ENCODE data around the gene TMEM175. TPM values are rescaled to one million over a fixed set of nuclear protein-coding genes. Genes with fewer than 3 reads are reported as not detected.

The TMEM175 gene
- total and polyA plus RNA-seq, 2 of the 13 experiments (the other 11 are each of a cell fraction or from before 2014, with no cell fraction given), result 5.1 to 9.9 TPM

DNA sequence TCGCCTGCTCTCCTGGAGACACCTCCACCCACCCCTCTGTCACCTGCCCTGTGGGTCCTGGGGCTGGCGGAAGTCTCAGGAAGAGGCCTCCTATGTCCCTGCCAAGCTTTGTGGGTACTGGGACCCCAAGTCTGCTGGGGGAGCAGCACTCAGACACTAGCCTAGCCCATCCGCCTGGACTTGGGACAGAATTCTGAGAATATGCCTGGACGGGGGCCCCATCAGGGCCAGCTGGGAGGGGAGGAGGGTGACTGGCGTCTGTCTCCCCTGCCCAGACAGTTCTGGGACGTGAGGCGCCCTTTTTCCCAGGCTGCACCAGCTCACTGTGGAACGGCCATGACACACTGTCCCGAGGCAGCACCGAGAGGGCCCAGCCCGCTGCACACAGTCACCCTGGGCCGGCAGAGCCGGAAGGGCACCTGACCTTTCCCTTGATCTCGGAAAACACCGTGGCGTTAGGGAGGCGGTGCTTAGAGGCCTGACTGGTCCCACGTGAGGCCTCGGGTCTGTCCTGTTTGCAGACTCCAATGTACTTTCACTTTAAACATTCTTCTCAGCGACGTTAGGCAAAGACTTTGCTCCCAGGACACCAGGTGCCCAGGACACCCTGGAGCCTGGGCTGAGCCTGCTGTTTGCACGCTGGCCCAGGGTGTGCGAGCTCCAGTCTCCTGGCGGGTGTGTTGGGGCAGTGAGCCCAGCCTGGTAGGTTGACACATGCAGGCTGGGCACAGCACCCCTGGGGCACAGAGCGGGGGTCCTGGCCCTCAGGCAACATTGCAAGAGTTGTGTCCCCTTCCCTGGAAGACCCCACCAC, 60.2 kb downstream of the TMEM175 start (continued):
- TF ChIP-seq NPAS2 (CRISPR knock-in tag; IDR thresholded peaks at IDR 0.05; ENCODE audit: borderline replicate concordance) (no peak), SNRNP70 (IDR thresholded peaks at IDR 0.05; ENCODE audit: low read depth, low read length) (no peak), SATB2 (CRISPR knock-in tag; IDR thresholded peaks at IDR 0.05) (no peak; the same call in 1 of the 2 replicates), FOXK1 (CRISPR knock-in tag; IDR thresholded peaks at IDR 0.05; ENCODE audit: borderline replicate concordance, low read depth) (peak; percentile 89; the same call in 1 of the 2 replicates), HHEX (CRISPR knock-in tag; IDR thresholded peaks at IDR 0.05) (no peak), ZNF790 (CRISPR knock-in tag; IDR thresholded peaks at IDR 0.05; ENCODE audit: borderline replicate concordance) (peak; percentile 59; the same call in 1 of the 2 replicates), KLF16 (CRISPR knock-in tag; IDR thresholded peaks at IDR 0.05) (peak in 1 of 2 experiments; percentile 80; a peak in 2 of 4 replicates), NFATC3 (CRISPR knock-in tag; IDR thresholded peaks at IDR 0.05) (no peak), NR3C1 (CRISPR knock-in tag; IDR thresholded peaks at IDR 0.05) (no peak), NBN (conservative IDR thresholded peaks at IDR 0.05) (no peak), POLR2A (IDR thresholded peaks at IDR 0.05; ENCODE audit: insufficient read depth in 1 of 2, low read depth in 2 of 2, low read length in 2 of 2) (peak in 1 of 2 experiments; percentile 91; a peak in 2 of 4 replicates), JUNB (CRISPR knock-in tag; IDR thresholded peaks at IDR 0.05; ENCODE audit: borderline replicate concordance) (no peak), ZNF850 (CRISPR knock-in tag; conservative IDR thresholded peaks at IDR 0.05) (no peak), ZNF839 (CRISPR knock-in tag; IDR thresholded peaks at IDR 0.05; ENCODE audit: borderline replicate concordance) (no peak), PCBP2 (optimal IDR thresholded peaks at IDR 0.05; ENCODE audit: low read depth, low read length, poor library complexity, severe bottlenecking) (no peak), NFE2 (CRISPR knock-in tag; IDR thresholded peaks at IDR 0.05) (no peak)
- TF ChIP-seq, protein P1, sequence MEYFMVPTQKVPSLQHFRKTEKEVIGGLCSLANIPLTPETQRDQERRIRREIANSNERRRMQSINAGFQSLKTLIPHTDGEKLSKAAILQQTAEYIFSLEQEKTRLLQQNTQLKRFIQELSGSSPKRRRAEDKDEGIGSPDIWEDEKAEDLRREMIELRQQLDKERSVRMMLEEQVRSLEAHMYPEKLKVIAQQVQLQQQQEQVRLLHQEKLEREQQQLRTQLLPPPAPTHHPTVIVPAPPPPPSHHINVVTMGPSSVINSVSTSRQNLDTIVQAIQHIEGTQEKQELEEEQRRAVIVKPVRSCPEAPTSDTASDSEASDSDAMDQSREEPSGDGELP (IDR thresholded peaks at IDR 0.05; ENCODE audit: borderline replicate concordance, low read depth), result peak; percentile 76; the same call in 1 of the 2 replicates
- TF ChIP-seq, protein P2, sequence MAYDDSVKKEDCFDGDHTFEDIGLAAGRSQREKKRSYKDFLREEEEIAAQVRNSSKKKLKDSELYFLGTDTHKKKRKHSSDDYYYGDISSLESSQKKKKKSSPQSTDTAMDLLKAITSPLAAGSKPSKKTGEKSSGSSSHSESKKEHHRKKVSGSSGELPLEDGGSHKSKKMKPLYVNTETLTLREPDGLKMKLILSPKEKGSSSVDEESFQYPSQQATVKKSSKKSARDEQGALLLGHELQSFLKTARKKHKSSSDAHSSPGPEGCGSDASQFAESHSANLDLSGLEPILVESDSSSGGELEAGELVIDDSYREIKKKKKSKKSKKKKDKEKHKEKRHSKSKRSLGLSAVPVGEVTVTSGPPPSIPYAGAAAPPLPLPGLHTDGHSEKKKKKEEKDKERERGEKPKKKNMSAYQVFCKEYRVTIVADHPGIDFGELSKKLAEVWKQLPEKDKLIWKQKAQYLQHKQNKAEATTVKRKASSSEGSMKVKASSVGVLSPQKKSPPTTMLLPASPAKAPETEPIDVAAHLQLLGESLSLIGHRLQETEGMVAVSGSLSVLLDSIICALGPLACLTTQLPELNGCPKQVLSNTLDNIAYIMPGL (CRISPR knock-in tag; IDR thresholded peaks at IDR 0.05; ENCODE audit: borderline replicate concordance in 1 of 2, low read depth in 1 of 2), result peak; percentile 71 to 74; a peak in 3 of 4 replicates
- TF ChIP-seq, protein P3, sequence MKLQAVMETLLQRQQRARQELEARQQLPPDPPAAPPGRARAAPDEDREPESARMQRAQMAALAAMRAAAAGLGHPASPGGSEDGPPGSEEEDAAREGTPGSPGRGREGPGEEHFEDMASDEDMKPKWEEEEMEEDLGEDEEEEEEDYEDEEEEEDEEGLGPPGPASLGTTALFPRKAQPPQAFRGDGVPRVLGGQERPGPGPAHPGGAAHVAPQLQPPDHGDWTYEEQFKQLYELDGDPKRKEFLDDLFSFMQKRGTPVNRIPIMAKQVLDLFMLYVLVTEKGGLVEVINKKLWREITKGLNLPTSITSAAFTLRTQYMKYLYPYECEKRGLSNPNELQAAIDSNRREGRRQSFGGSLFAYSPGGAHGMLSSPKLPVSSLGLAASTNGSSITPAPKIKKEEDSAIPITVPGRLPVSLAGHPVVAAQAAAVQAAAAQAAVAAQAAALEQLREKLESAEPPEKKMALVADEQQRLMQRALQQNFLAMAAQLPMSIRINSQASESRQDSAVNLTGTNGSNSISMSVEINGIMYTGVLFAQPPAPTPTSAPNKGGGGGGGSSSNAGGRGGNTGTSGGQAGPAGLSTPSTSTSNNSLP (IDR thresholded peaks at IDR 0.05; ENCODE audit: low read depth, low read length), result no peak
- TF ChIP-seq, protein P4, sequence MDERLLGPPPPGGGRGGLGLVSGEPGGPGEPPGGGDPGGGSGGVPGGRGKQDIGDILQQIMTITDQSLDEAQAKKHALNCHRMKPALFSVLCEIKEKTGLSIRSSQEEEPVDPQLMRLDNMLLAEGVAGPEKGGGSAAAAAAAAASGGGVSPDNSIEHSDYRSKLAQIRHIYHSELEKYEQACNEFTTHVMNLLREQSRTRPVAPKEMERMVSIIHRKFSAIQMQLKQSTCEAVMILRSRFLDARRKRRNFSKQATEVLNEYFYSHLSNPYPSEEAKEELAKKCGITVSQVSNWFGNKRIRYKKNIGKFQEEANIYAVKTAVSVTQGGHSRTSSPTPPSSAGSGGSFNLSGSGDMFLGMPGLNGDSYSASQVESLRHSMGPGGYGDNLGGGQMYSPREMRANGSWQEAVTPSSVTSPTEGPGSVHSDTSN (CRISPR knock-in tag; IDR thresholded peaks at IDR 0.05), result no peak
- TF ChIP-seq, protein P5, sequence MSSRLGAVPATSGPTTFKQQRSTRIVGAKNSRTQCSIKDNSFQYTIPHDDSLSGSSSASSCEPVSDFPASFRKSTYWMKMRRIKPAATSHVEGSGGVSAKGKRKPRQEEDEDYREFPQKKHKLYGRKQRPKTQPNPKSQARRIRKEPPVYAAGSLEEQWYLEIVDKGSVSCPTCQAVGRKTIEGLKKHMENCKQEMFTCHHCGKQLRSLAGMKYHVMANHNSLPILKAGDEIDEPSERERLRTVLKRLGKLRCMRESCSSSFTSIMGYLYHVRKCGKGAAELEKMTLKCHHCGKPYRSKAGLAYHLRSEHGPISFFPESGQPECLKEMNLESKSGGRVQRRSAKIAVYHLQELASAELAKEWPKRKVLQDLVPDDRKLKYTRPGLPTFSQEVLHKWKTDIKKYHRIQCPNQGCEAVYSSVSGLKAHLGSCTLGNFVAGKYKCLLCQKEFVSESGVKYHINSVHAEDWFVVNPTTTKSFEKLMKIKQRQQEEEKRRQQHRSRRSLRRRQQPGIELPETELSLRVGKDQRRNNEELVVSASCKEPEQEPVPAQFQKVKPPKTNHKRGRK (CRISPR knock-in tag; IDR thresholded peaks at IDR 0.05), result no peak

Data from HepG2 (cell line).